GM19438 (cell line): Measurements from ENCODE around the gene CAVIN2.

ENCODE experiments used
- ATAC-seq: cut with Tn5 transposase; IDR thresholded peaks from one replicate; pipeline ENCODE4 v1.9.1; 2021; ENCODE audit warnings: low read depth; ENCODE audit not compliant: unreplicated experiment

CAVIN2 gene

DNA sequence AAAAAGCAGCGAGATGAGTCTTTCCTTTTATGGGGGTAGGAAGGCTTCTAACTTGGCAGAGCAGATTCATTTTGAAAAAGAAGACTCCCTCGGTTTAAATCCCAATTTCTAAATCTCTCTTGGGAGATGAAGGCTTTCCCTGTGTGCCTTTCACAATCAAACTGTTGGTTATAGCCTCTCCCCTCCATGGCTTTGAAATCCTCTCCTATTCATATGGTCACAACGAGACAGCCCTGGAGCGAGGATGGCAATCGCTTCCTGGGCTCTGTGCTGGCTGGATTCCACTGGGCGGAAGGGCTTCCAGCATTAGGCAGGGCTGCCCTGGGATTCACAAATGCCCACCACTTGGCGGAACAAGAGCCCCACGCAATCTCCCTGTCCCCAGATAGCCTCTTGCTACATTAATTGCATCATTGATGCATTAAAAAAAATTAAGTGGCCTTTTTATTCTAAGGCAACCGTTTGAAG lies 1.6 kb downstream of the CAVIN2 start:
- no peak for ATAC-seq

- ATAC-seq: no peak
Observed at GRCh38 chr2:191844706-191845105, 2.2 kb downstream of the CAVIN2 start.

- no peak for ATAC-seq
Observed at GRCh38 chr2:191840921-191841320, 6.0 kb downstream of the CAVIN2 start.

GRCh38 chr2:191839918-191840804 lies 6.7 kb downstream of the CAVIN2 start:
- no peak for ATAC-seq

- ATAC-seq: no peak
Observed at GRCh38 chr2:191838526-191838925, 8.4 kb downstream of the CAVIN2 start.

DNA sequence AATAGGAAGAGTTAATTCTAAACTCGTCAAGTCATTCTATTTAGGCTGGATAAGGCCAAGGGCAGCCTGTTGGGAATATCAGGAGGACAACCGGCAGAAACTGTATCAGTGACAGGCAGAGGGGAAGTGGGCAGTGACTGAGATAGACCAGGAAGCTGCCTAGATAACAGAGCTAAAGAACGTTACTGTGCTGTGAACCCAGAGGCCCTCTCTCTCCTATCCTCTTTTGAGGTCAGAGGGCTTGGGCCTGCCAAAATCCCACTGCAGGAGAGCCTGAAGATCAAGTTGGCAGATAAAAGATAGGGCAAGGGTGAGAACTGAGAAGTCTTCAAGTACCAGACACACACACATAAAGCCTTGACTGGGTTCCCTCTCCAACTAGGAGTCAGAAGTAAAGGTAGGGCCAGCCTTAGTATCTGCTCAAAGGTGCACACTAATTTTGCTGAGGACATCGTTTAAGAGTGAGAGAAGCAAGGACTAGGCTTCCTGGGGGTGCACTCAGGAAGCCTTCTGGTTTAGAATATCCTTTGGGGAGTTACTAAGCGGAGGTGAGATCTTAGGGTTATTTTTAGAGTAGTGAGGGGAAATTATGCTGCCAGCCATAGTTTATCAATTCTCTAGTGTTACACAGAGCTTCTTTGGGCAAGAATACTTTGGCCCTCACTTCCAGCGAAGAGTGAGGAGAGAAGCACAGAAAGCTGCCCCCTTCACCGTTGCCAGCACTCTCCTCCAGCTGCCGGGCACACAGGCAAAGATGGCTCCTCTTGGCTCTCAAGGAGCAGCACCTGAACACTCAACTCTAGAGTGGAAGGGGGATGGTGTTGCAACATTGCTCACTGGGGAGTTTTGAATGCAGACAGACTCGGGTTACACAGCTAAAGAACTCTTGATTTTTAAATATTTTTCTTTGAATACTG lies 9.8 kb downstream of the CAVIN2 start:
- peak; percentile 46 for ATAC-seq

DNA sequence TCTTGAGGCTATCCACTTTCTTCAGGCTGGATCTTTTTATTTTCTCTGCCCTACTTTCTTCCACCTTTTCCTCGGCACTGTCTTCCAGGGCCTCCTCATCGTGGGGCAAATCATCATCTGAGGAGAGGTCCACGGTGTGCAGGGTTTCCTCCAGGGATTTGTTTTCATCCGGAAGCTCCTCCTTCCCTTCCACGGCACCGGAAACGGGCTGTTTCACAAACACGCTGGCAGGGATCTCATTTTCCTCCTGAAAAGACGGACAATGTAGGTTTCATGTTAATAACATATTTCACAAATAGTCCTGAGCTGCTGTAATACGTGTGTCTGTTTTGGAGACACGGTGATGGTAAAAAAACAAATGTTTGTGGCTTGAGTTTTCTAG lies 10.4 kb downstream of the CAVIN2 start:
- ATAC-seq: no peak

GRCh38 chr2:191835539-191836350 lies 11.1 kb downstream of the CAVIN2 start:
- ATAC-seq: no peak

DNA sequence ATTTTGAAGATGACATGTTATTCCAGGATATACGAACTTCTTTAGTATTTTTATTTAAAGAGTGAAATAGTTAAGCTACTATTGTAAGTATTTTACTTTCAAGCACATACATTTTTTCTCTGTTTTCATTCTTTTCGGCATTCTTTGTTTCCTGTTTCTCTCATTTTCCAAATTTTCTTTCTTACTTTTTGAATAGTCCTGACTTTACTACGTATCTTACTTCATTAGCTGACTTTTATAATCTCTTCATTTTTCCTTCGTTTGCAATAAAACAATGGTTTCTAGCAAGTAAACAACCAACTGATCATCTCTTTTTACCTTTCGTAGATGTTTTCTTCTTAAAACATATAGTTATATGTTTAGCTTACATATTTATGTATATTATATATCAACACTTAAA lies 11.8 kb downstream of the CAVIN2 start:
- ATAC-seq: no peak

DNA sequence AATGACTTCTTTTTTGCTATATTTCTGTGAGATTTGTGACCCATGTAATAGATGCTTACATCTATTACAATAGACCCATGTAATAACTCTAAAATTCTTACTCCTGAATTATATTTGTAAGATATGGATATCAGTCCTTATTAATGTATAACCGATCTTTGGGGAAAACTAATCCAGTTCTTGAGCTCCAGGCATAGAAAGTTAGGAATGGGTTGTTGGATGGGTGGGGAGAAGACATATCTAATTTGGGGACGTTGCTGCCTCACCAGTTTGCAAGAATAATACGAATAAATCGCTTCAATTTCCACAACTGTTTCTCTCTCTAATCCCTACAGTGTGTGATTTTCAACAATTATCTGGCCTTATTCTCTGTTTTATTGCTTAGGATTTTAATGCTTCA lies 13.5 kb downstream of the CAVIN2 start:
- ATAC-seq: no peak

GRCh38 chr2:191832668-191833067 lies 14.2 kb downstream of the CAVIN2 start:
- ATAC-seq: no peak

- no peak for ATAC-seq
Observed at GRCh38 chr2:191831410-191831994, 15.4 kb downstream of the CAVIN2 start.

- ATAC-seq: no peak
Observed at GRCh38 chr2:191824398-191824797, 22.5 kb downstream of the CAVIN2 start.

GRCh38 chr2:191821078-191821477 lies 25.8 kb downstream of the CAVIN2 start:
- no peak for ATAC-seq

DNA sequence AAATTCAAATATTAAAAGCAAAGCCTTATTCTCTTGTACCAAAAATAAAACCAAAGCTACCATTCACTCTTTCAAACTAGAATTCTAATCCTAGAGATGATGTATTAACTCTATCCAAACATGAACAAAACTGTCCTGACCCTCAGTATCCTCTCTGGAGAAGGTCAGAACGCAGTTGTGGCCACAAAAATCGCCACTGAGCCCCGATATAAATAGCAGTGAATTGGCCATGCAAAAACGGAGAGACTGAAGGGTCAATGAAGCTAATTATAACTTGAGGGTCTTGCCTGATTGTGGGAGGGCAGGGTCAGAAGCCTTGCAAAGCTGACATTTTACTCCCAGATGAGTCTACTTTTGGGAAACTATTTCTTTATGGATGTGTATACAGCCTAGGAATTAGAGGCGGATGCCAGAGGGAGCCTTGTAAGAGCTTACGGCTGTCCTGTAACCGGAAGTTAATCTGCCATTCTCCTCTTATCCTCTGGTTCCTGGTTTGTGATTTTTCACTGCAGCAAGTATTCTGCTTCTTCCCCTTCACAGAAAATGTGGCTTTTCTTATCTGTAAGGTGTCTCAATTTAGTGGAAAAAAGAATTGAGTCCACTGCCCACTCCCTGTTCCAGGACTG lies 28.1 kb downstream of the CAVIN2 start:
- ATAC-seq: no peak

GRCh38 chr2:191818133-191818532 lies 28.8 kb downstream of the CAVIN2 start:
- ATAC-seq: no peak

DNA sequence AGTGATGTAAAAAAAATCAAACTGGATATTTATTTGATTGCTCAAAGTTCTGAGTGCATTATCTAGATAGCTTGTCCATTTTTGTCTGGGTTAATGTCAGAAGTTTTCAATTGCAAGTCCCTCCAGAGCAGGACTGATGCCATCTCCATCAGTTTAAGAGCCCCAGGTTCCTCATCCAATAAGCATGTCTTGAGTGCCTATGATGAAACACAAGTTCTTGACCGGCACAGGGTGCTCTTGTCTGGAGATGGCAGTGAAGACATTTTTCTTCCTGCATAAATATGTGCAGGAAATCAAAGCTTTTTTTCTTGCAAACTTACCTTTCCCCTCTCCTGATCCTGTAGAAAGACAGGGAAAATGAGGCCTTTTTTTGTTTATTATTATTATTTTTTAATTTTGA lies 31.9 kb downstream of the CAVIN2 start:
- ATAC-seq: no peak

DNA sequence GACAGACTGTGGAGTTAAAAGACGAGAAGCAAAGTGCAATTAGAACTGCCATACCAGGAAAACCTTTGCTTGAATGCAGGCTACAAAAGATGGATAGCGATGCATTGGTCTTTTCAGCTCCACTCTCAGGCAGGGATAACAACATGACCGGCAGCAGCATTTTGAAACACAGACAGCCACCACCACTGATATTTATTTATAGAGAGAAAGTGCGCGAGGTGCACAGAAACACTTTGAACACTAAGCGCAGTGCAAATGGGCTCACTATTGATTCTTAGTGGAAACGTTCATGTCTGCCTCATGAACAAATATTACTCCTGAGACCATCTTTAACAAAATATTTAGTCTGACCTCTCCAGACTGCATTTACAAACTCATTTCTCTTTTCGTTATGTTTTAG lies 32.9 kb downstream of the CAVIN2 start:
- ATAC-seq: no peak

- peak; percentile 86 for ATAC-seq
Observed at GRCh38 chr2:191811807-191812602, 34.9 kb downstream of the CAVIN2 start.
